ENCODE data around the gene GASK1A. TPM values are rescaled to one million over a fixed set of nuclear protein-coding genes. Genes with fewer than 3 reads are reported as not detected.

GASK1A gene
- total RNA-seq, 1 donor from 2014 or later: 0.72 TPM

GRCh38 chr3:43009547-43009946 lies 30.4 kb downstream of the GASK1A start:
- Mint-ChIP-seq H3K27ac (ENCODE audit: unreplicated experiment) (no peak overlapping the region), H3K27me3 (ENCODE audit: unreplicated experiment) (no peaks in the 10 kb centered on the region), H3K4me1 (ENCODE audit: unreplicated experiment) (peaks cover 3% of the 10 kb centered on the region), H3K4me3 (ENCODE audit: unreplicated experiment) (no peak overlapping the region), H3K9me3 (ENCODE audit: unreplicated experiment) (no peaks in the 10 kb centered on the region), H3K36me3 (ENCODE audit: low read depth, unreplicated experiment) (no peaks in the 10 kb centered on the region)
- no peak for TF ChIP-seq CTCF (IDR thresholded peaks at IDR 0.05; ENCODE audit: unreplicated experiment)
- no peak for DNase-seq (ENCODE audit: low spot score)

GRCh38 chr3:43010638-43011037 lies 31.5 kb downstream of the GASK1A start:
- H3K4me1 Mint-ChIP-seq (ENCODE audit: unreplicated experiment): peaks cover 3% of the 10 kb centered on the region
- no peak overlapping the region for H3K27ac Mint-ChIP-seq (ENCODE audit: unreplicated experiment)
- no peaks in the 10 kb centered on the region for H3K27me3 Mint-ChIP-seq (ENCODE audit: unreplicated experiment)
- no peaks in the 10 kb centered on the region for H3K36me3 Mint-ChIP-seq (ENCODE audit: low read depth, unreplicated experiment)
- no peaks in the 10 kb centered on the region for H3K9me3 Mint-ChIP-seq (ENCODE audit: unreplicated experiment)
- no peak for TF ChIP-seq CTCF (IDR thresholded peaks at IDR 0.05; ENCODE audit: unreplicated experiment)
- no peak for DNase-seq (ENCODE audit: low spot score)
- no peak overlapping the region for H3K4me3 Mint-ChIP-seq (ENCODE audit: unreplicated experiment)

- TF ChIP-seq CTCF (IDR thresholded peaks at IDR 0.05; ENCODE audit: unreplicated experiment): no peak
- Mint-ChIP-seq H3K36me3 (ENCODE audit: low read depth, unreplicated experiment) (no peaks in the 10 kb centered on the region), H3K4me1 (ENCODE audit: unreplicated experiment) (no peaks in the 10 kb centered on the region), H3K4me3 (ENCODE audit: unreplicated experiment) (no peak overlapping the region), H3K27me3 (ENCODE audit: unreplicated experiment) (no peaks in the 10 kb centered on the region), H3K27ac (ENCODE audit: unreplicated experiment) (no peak overlapping the region), H3K9me3 (ENCODE audit: unreplicated experiment) (no peaks in the 10 kb centered on the region)
- no peak for DNase-seq (ENCODE audit: low spot score)
Observed at GRCh38 chr3:43011638-43012037, 32.5 kb downstream of the GASK1A start.

GRCh38 chr3:43012174-43012573 lies 33.1 kb downstream of the GASK1A start:
- Mint-ChIP-seq H3K27me3 (ENCODE audit: unreplicated experiment) (no peaks in the 10 kb centered on the region), H3K9me3 (ENCODE audit: unreplicated experiment) (no peaks in the 10 kb centered on the region), H3K4me3 (ENCODE audit: unreplicated experiment) (no peak overlapping the region), H3K27ac (ENCODE audit: unreplicated experiment) (no peak overlapping the region), H3K4me1 (ENCODE audit: unreplicated experiment) (no peaks in the 10 kb centered on the region), H3K36me3 (ENCODE audit: low read depth, unreplicated experiment) (no peaks in the 10 kb centered on the region)
- DNase-seq (ENCODE audit: low spot score): no peak
- TF ChIP-seq CTCF (IDR thresholded peaks at IDR 0.05; ENCODE audit: unreplicated experiment): no peak

GRCh38 chr3:43013256-43013655 lies 34.1 kb downstream of the GASK1A start:
- Mint-ChIP-seq H3K9me3 (ENCODE audit: unreplicated experiment) (no peaks in the 10 kb centered on the region), H3K4me3 (ENCODE audit: unreplicated experiment) (no peak overlapping the region), H3K36me3 (ENCODE audit: low read depth, unreplicated experiment) (no peaks in the 10 kb centered on the region), H3K27me3 (ENCODE audit: unreplicated experiment) (no peaks in the 10 kb centered on the region), H3K27ac (ENCODE audit: unreplicated experiment) (no peak overlapping the region), H3K4me1 (ENCODE audit: unreplicated experiment) (no peaks in the 10 kb centered on the region)
- no peak for TF ChIP-seq CTCF (IDR thresholded peaks at IDR 0.05; ENCODE audit: unreplicated experiment)
- DNase-seq (ENCODE audit: low spot score): no peak
